HG03565 (cell line): ENCODE measurements around the gene CTDSPL.

Experiments
- ATAC-seq: cut with Tn5 transposase; IDR thresholded peaks from one replicate; pipeline ENCODE4 v1.9.1; 2021; ENCODE audit warnings: mild to moderate bottlenecking, moderate library complexity; ENCODE audit not compliant: unreplicated experiment

CTDSPL gene

DNA sequence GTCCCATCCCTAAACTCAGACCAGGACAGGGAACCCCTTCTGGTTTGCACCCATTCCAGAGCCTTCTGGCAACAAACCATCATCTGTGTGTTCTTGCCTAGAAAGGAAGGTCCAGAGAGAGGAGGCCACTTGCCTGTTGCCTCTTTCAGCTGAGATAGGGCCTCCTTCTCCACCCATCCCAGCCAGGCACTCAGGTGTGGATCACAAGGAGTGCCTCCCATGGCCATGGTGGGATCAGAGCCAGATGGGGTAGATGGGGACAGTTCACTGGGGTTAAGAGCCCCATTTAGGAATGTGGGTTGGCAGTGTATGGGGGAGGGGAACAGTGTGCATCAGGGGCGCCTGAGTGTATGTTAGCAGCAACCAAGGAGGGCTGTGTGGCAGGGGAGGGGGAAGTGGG is 8.9 kb upstream of the CTDSPL start:
- no peak for ATAC-seq

DNA sequence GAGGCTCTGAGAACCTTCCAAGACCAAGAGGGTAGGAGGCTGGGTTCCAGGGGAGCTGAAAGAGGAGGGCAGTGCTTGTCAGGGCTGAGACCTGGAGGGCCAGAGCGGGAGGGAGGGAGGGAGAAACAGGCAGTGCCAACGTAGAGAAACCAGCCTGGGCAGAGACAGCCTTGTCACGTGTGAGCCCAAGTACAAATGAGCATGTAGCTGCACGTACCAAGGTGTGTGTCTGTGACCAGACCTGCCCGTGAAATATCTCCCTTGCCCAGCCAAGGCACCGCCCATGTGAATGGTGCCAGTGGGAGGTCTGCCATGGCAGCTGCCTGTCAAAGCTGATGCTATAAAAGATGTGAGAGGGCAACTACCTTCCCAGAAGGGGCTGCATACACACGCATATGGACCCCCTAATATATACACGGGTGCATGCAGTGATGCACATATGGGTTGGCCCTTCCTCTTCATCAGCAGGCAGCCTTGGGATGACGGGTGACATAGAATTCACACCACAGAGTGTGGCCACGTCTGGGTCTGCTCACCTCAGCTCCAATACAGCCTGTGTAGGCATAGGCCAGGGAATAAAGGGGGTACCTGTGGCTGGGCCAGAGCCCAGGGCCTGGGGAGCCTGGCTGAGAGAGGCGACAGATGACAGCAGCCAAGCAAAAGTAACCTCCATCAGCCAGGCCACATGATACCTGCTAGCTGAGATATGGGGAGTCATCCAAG is 7.8 kb upstream of the CTDSPL start:
- ATAC-seq = no peak

DNA sequence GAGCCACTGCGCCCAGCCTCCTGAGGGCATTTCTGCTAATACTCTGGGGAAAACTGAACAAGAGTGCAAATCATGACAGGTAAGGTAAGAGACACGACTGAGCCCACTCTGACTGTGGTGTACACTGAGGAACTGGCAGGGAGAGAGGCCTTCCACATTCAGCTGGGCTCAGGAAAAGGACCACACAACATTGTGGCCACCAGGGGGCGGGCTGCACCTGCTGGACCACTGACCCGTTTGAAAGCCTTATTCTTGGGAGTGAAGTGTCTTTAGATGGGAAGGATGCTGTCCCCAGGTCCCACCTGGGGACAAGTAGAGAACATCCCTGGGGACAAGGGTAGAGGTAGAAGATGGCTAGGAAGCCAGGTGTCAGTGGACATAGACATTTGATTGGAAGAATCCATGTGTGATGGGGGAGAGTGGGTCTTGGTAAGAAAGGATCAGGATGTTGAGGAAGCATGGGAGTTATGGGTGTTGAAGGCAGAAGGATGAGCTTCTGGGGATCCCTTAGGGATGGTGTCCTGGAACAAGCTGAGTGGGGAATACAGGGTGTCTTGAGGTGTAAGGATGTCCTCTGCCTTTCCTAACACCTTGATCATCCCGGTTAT is 6.2 kb upstream of the CTDSPL start:
- peak; percentile 51 for ATAC-seq

DNA sequence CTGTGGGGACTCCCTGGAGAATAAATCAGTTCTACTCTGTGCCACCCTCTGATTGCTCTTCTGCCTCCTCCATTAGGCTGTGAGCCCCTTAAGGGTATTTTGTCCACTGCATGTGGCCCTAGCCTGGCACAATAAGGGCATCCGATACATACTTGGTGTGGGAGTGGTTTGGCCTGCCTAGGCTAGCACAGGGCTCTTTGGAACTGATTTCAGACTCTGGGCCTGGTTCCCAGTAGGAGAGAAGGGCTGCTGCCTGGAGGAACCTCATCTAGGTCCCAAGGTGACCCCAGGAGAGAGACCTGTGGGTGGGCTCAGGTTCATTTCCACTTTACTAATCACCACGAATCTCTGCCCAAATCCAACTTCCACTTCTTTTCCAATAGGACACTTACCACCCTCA is 5.3 kb upstream of the CTDSPL start:
- no peak for ATAC-seq

DNA sequence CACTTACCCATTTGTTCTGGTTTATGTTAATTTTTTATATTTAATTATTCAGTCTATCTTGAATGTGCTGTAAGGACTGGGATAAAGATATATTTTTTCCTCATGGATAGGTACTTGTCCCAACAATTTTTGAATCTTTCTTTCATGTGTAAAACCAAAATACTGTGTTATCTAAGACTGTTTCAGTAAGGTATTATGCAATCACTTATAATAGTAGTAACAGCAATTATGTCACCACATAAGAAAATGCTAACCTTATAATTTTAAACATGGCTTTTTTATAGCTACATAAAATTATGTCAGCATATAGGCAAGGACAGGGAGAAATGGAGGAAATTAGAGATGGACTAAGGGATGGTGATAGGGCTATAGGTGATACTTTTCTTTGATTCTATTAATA is 2.9 kb upstream of the CTDSPL start:
- no peak for ATAC-seq

DNA sequence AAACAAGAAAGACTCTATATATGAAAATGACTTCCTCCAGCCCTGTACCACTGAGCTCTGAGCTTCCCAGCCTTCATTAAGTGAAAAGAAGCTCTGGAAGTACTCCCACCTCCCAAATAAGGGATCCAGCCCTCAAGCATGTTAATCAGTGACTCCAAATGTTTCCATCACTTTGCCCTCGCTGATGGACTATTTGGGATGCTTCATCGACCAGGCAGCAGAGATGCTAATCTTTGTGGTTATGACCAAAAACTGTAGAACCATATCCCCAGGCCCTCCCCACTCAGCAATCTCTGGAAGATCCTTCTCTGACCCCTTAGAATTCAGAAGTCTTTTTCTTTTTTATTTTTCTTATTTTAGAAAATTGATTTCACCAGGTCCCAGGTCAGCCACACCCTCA is 2.3 kb upstream of the CTDSPL start:
- ATAC-seq = no peak

DNA sequence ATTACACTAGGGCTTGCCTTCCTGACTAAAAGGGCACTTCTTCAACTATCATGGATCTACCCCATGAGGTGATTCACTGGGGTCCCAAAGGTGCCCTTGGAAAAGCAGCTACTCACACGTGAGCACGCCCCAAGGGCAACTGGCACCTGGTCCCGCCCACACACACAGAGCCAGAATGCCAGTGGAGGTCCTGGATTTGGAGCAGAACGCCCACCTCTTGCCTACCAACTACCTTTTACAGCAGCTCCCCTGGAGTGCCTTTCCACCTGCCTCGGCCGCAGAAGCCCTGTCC is 1.8 kb upstream of the CTDSPL start:
- no peak for ATAC-seq

DNA sequence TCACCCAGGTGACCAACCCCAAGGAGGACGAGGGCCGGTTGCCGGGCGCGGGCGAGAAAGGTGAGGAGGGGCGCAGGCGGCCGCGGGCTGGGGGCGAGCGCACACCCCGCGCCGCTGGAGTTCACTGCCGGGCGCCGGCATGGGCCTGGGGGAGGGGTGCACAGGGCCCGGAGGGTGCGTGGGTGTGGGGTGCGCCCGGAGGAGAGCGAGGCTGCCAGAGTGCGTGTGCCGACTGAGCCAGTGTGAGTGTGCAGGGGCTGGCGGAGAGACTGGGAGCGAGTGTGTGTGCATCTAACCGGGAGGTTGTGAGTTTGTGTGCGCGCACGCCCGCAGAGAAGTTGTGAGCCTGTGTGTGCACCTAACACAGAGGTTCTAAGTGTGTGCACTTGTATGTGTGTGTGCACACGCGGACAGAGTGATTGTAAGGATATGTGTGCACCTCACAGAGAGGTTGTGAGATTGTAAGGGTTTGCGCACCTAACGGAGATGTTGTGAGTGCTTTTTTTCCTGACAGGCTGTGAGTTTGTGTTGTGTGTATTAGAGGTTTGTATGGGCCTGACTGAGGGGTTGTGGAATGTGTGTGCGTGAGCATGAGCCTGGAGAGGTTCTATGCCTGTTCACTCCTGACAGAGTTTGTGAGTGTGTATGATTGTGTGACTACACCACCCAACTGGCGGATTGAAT is 681 bp downstream of the CTDSPL start:
- ATAC-seq = no peak

GRCh38 chr3:37862903-37863815 is 1.5 kb downstream of the CTDSPL start:
- no peak for ATAC-seq

DNA sequence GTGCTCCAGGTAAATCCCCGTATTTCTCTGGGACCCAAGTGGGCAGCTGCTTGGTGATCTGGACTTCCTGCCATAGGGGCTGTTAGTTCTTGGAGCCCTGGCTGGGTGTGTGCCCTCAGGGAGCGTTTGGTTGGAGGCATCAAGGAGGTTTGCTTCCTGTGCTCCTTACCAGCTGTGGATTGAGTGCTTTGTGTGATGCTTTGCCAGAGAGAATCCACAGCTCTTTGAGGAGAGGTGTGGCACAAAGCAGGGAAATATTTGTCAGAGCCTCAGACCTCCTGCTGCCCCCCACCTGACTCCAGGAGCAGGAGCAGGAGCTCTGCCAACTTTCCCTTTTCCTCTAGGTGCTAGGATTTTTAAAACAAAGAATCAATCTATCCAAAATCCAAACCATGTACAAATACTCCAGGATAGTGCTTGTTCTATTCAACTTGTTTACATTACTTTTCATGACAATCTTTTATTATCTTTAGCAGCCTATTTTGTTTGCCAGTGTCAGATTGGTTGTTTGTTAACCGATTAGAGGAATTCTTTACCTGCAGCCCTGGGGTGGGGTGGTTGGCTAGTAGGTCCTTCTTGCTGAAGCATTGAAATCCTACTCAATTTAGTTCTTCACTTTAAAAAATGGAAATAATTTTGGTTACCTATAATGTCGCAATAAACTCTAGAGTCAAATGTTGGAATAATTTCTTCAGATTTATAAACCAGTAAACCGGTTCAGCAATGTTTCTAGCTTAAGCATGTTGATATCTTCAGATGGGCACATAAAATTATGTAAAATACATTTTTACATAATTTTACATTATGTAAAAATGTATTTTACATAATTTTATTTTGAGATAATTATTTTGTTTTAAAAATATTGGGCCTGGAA is 2.5 kb downstream of the CTDSPL start:
- no peak for ATAC-seq

DNA sequence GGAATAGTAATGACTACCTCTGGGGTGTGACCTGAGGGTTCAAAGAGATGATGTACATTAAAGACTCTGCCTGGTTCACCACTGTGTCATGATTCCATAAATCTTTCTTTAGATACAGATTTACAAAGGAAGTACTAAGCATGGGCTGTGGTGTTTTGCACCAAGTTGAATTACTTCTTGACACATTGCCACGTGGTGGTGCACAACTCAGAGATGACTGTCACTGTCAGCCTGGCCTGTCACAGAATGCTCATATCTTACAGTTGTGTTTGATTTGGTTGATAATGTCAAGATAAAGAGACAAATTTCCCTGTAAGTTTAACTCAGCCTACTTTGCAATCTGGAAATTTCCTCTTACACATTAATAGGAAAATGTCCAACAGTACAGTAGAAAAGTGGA is 3.2 kb downstream of the CTDSPL start:
- no peak for ATAC-seq

DNA sequence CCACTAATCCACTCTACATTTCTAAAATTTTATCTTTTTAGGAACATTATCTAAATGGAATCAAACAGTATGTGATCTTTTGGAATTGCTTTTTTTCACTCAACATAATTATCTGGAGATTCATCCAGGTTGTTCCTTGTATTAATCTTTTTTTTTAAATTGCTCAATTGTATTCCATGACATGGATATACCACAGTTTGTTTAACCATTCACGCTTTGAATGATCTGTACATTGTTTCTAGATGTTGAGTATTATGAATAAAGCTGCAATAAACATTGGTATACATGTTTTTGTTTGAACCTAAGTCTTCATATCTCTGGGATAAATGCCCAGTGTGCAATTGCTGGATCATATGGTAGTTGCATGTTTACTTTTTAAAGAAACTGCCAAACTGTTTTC is 5.5 kb downstream of the CTDSPL start:
- no peak for ATAC-seq

DNA sequence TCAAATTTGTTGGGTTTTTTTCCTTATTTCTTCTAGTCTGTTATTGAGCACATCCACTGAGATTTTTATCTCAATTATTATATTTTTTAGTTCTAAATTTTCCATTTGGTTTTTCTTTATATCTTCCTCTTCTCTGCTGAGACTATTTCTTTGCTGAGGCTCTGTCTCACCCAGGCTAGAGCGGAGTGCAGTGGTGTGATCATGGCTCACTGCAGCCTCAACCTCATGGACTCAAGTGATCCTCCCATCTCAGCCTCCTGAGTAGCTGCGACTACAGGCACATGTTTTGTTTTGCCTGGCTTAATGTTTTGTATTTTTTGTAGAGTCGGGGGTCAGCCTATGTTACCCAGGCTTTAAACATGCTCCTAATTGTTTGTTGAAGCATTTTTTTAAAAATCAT is 10.2 kb downstream of the CTDSPL start:
- ATAC-seq = no peak

DNA sequence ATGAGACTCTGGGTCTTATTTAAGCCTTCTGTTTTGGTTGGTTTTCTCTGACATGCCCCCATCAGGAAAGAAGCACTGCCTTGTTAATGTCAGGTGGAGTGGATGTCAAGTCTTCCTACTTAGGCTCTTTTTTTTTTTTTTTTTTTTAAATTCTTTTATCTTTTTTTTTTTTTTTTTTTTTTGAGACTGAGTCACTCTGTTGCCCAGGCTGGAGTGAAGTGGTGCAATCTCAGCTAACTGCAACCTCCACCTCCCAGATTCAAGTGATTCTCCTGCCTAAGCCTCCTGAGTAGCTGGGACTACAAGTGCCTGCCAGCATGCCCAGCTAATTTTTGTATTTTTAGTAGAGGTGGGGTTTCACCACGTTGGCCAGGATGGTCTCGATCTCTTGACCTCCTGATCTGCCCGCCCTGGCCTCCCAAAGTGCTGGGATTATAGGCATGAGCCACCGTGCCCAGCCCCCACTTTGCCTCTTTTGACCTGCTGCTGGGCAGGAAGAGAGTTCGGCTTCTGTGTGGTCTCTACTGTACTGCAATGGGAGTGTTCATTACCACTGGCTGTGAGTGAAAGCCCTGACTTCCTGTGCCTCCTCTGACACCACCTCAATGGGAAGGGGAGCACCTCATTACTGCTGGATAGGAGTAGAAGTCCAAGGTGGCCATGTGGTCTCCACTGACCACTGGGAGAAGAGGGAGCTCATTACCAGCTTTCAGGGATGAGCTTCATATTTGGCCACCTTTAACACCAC is 10.9 kb downstream of the CTDSPL start:
- no peak for ATAC-seq

DNA sequence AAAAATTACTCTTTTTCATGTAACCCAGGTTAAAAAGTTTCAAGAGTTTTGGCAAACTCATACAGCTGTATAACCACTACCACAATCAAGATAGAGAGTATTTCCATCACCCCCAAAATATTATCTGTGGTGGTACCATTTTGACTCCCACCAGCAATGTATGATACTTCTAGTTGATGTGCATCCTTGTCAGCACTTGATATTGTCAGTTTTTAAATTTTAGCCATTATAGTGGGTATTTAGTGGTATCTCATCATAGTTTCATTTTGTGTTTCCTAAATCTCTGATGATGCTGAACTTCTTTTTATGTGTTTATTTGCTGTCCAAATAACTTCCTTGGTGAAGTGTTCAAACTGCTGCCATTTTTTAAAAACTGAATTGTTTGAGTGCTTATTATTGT is 14.6 kb downstream of the CTDSPL start:
- no peak for ATAC-seq

GRCh38 chr3:37882711-37883110 is 21.0 kb downstream of the CTDSPL start:
- ATAC-seq = no peak

DNA sequence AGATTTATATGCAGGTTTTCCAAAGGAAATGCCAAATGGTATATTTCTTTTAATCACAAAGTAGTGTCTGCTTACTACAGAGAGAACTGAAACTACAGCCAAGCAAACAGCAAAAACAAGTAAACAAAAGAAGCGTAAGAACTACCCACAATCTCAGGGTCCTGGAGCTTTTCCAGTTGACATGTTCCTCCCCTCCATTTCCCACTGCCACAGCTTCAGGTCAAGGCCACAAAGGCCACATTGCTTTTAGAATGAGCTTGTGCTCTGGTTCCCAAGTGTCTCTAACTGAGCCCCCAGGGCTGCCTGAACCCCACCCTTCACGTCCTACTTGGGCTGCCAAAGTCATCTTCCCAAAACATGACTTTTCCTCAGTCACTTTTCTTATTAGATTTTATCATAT is 24.1 kb downstream of the CTDSPL start:
- ATAC-seq = no peak

DNA sequence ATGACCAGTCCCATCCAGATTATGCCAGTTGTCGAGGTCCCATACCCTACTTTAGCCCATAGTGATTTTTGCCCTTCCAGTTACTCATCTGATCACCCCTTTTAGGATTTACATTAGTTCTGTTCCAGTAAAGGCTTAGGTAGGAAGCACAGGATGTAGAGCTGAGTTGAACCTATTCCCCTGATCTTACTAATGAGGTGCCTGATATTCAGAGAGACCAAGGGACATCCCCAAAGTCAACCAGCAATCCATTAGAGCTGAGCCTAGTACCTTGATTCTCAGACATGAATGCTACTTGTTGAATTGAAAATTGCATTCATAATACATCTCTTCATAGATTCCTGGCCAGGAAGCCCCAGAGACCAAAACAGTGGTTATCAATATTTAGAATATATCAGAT is 24.7 kb downstream of the CTDSPL start:
- ATAC-seq = no peak

- ATAC-seq = no peak
Observed at GRCh38 chr3:37887062-37887461, 25.4 kb downstream of the CTDSPL start.

DNA sequence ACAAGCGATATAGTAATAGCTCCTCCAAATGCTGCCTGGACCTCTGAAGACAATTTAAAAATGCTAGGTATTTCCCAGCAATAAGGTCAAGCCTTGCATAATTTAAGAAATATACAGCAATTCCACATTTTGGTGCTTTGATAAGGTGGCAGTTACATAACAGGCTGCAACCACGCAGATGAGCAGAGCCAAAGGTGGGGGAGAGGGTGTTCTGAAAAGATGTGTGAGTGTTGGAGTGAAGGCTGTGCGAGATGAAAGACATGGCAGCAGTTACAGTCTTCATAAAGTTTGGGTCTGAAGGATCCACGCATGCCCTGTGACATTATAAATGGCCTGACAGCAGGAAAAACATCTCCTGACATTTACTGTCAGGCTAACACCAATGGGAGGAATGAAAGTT is 26.1 kb downstream of the CTDSPL start:
- ATAC-seq = no peak
